K562 (cell line): ENCODE measurements around the gene RBM26. TPM values are rescaled to one million over a fixed set of nuclear protein-coding genes. Genes with fewer than 3 reads are reported as not detected.

Experiments
- ATAC-seq: fragments of 200-7000 bp; cut with Tn5 transposase; 3 replicates; pipeline ENCODE4 v1.9.1; 2020; ENCODE audit warnings: moderate library complexity
- BruUV-seq: library from RNA; stranded (reverse); fragments of 400-500 nt; replicated peaks from 2 replicates; lab custom pipeline; 2021; lab: Mats Ljungman, UMichigan
- CTCF ChIA-PET: fragments of 300-600 bp; formaldehyde crosslinking; extraction: SDS; loops from one replicate; lab custom pipeline; 2021; ENCODE audit warnings: low intra/inter-chr PET ratio; lab: Yijun Ruan, JAX
- POLR2A ChIA-PET: fragments of 300-600, 350-650 bp; sonication (Branson Sonifier 250); formaldehyde crosslinking; extraction: SDS; loops from one replicate; lab custom pipeline; 2021; ENCODE audit warnings: antibody characterized with exemption, inconsistent platforms; lab: Yijun Ruan, JAX
- DNase-seq, 4 experiments: peaks; one replicate each; pipeline versions ENCODE4 v3.0.0 to v3.0.0-alpha.2; 2011 to 2018; ENCODE audit warnings: low spot score in 3 of 4, mixed read lengths in 3 of 4; ENCODE audit errors: extremely low read depth in 1 of 4
- FAIRE-seq: peaks from 2 replicates; lab custom pipeline; 2011; peaks lifted over from hg19 to GRCh38; lab: Jason Lieb, UNC
- H2AFZ ChIP-seq: 2 replicates; pipeline ENCODE4 v1.6.0; 2011; ENCODE audit warnings: low read depth, low read length, control low read depth, inconsistent platforms
- H3K27ac ChIP-seq: fragments of 200-600 bp; 3 replicates; pipeline ENCODE4 v1.8.0; 2011; ENCODE audit warnings: low read depth, mild to moderate bottlenecking, control low read depth, inconsistent platforms, low read length, moderate library complexity, mixed read lengths; ENCODE audit errors: extremely low read depth
- H3K27me3 ChIP-seq, 2 experiments: fragments of 300-600 bp in 1 of 2; 2 replicates in 1 of 2; 3 replicates in 1 of 2; pipeline versions ENCODE4 v1.6.0 to v1.8.0; 2011; ENCODE audit warnings: inconsistent platforms in 2 of 2, low read length in 2 of 2, mild to moderate bottlenecking in 1 of 2, mixed read lengths in 1 of 2, moderate library complexity in 1 of 2; ENCODE audit not compliant: control insufficient read depth in 2 of 2, insufficient read depth in 2 of 2
- H3K36me3 ChIP-seq: fragments of 300-600 bp; 3 replicates; pipeline ENCODE4 v1.8.0; 2011; ENCODE audit warnings: mild to moderate bottlenecking, low read length, inconsistent platforms; ENCODE audit not compliant: control insufficient read depth, insufficient read depth
- H3K4me1 ChIP-seq, 2 experiments: fragments of 200-600 bp in 1 of 2; replicated peaks in 1 of 2; 2 replicates in 1 of 2; 3 replicates in 1 of 2; pipeline versions ENCODE4 v1.5.1 to v1.8.0; 2011; ENCODE audit warnings: inconsistent platforms in 2 of 2, low read length in 2 of 2, mild to moderate bottlenecking in 1 of 2, mixed read lengths in 1 of 2, moderate library complexity in 1 of 2; ENCODE audit not compliant: control insufficient read depth in 2 of 2, insufficient read depth in 2 of 2
- H3K4me2 ChIP-seq: 2 replicates; pipeline ENCODE4 v1.6.1; 2011; ENCODE audit warnings: low read length, control low read depth, inconsistent platforms, mixed read lengths; ENCODE audit not compliant: insufficient read depth
- H3K4me3 ChIP-seq: fragments of 200-600 bp; sonication (generic), shearing (Covaris generic); 2 replicates; pipeline ENCODE4 v1.5.1; 2016; ENCODE audit warnings: control low read depth, inconsistent platforms
- H3K79me2 ChIP-seq: fragments of 200-600 bp; 3 replicates; pipeline ENCODE4 v1.8.0; 2011; ENCODE audit warnings: low read length, inconsistent platforms; ENCODE audit not compliant: control insufficient read depth, insufficient read depth
- H3K9ac ChIP-seq, 2 experiments: 2 replicates each; pipeline versions ENCODE4 v1.6.0 to v1.6.1; 2011; ENCODE audit warnings: low read depth in 2 of 2, low read length in 2 of 2, control low read depth in 1 of 2, inconsistent platforms in 1 of 2, mild to moderate bottlenecking in 1 of 2, mixed read lengths in 1 of 2; ENCODE audit not compliant: insufficient read depth in 1 of 2
- H3K9me1 ChIP-seq: one replicate; pipeline ENCODE4 v1.6.0; 2011; ENCODE audit warnings: inconsistent platforms, mild to moderate bottlenecking, low read length, moderate library complexity; ENCODE audit not compliant: control insufficient read depth, insufficient read depth
- H3K9me3 ChIP-seq: replicated peaks from 2 replicates; pipeline ENCODE4 v1.5.1; 2011; ENCODE audit warnings: low read depth, low read length, inconsistent platforms; ENCODE audit not compliant: control insufficient read depth, insufficient read depth
- H4K20me1 ChIP-seq: replicated peaks from 2 replicates; pipeline ENCODE4 v1.6.1; 2011; ENCODE audit warnings: low read length, inconsistent platforms, mixed read lengths; ENCODE audit not compliant: control insufficient read depth, insufficient read depth
- ARNT ChIP-seq, 2 experiments: fragments of 450-650 bp; IDR thresholded peaks; 2 replicates each; pipeline ENCODE4 v1.6.1; 2016; ENCODE audit warnings: mild to moderate bottlenecking in 1 of 2
- BCL6 ChIP-seq: fragments of 250-450 bp; sonication (Bioruptor Pico); IDR thresholded peaks from 2 replicates; pipeline ENCODE4 v1.4.0; 2020
- FOXP1 ChIP-seq: sonication (generic); formaldehyde crosslinking; IDR thresholded peaks from 2 replicates; pipeline ENCODE4 v1.8.0; 2022; ENCODE audit warnings: mild to moderate bottlenecking, missing genetic modification reagents
- GABPB2 ChIP-seq: fragments of 250-450 bp; sonication (Bioruptor Pico); conservative IDR thresholded peaks from 2 replicates; pipeline ENCODE4 v1.5.1; 2021; ENCODE audit warnings: mild to moderate bottlenecking
- HCFC1 ChIP-seq: IDR thresholded peaks from 2 replicates; pipeline ENCODE4 v1.6.1; 2012; ENCODE audit warnings: low read depth, low read length, improper control_type of control experiment
- HDAC6 ChIP-seq: IDR thresholded peaks from 2 replicates; pipeline ENCODE4 v1.6.1; 2012; ENCODE audit warnings: low read depth, mild to moderate bottlenecking, control low read depth, inconsistent platforms, low read length, moderate library complexity
- HNRNPUL1 ChIP-seq: fragments of 200-400 bp; formaldehyde crosslinking; IDR thresholded peaks from 2 replicates; pipeline ENCODE4 v1.6.1; 2017; ENCODE audit warnings: low read length
- IFI16 ChIP-seq: fragments of 250-450 bp; sonication (Bioruptor Pico); IDR thresholded peaks from 2 replicates; pipeline ENCODE4 v2.1.2; 2022; ENCODE audit warnings: mild to moderate bottlenecking, inconsistent platforms
- JUN ChIP-seq, 2 experiments: sonication (generic) in 1 of 2; formaldehyde crosslinking in 1 of 2; IDR thresholded peaks; 2 replicates each; pipeline versions ENCODE4 v1.6.1 to v1.8.0; 2012 to 2022; ENCODE audit warnings: borderline replicate concordance in 2 of 2, mild to moderate bottlenecking in 2 of 2, improper control_type of control experiment in 1 of 2, low read depth in 1 of 2, low read length in 1 of 2, missing genetic modification reagents in 1 of 2
- JUND ChIP-seq, 2 experiments: IDR thresholded peaks; 2 replicates in 1 of 2; 3 replicates in 1 of 2; pipeline ENCODE4 v1.6.1; 2011; ENCODE audit warnings: borderline replicate concordance in 2 of 2, low read depth in 2 of 2, low read length in 2 of 2, improper control_type of control experiment in 1 of 2, missing biosample characterization in 1 of 2, missing genetic modification characterization in 1 of 2, missing genetic modification reagents in 1 of 2
- KHSRP ChIP-seq: fragments of 450-650 bp; IDR thresholded peaks from 2 replicates; pipeline ENCODE4 v1.6.1; 2017
- KLF1 ChIP-seq: fragments of 450-650 bp; IDR thresholded peaks from 2 replicates; pipeline ENCODE4 v1.6.1; 2016; ENCODE audit warnings: missing genetic modification characterization, missing compliant biosample characterization
- MED1 ChIP-seq: sonication (generic); formaldehyde crosslinking; IDR thresholded peaks from 2 replicates; pipeline ENCODE4 v1.8.1; 2023; ENCODE audit warnings: missing genetic modification reagents, borderline replicate concordance
- MEF2A ChIP-seq: IDR thresholded peaks from 2 replicates; pipeline ENCODE4 v1.6.1; 2011; ENCODE audit warnings: low read depth, mild to moderate bottlenecking, low read length, moderate library complexity; ENCODE audit not compliant: control insufficient read depth
- NR1H2 ChIP-seq: sonication (generic); formaldehyde crosslinking; IDR thresholded peaks from 2 replicates; pipeline ENCODE4 v1.4.0; 2020; ENCODE audit warnings: mild to moderate bottlenecking, missing genetic modification reagents
- PHB2 ChIP-seq: fragments of 450-650 bp; IDR thresholded peaks from 2 replicates; pipeline ENCODE4 v1.6.1; 2017; ENCODE audit warnings: low read depth
- RFX5 ChIP-seq: IDR thresholded peaks from 2 replicates; pipeline ENCODE4 v1.6.1; 2011; ENCODE audit warnings: low read depth, mild to moderate bottlenecking, improper control_type of control experiment, low read length
- TAF15 ChIP-seq: fragments of 200-400 bp; formaldehyde crosslinking; IDR thresholded peaks from 2 replicates; pipeline ENCODE4 v1.6.1; 2017; ENCODE audit warnings: mild to moderate bottlenecking, low read depth, low read length, moderate library complexity
- ZFP1 ChIP-seq: fragments of 450-650 bp; formaldehyde crosslinking; IDR thresholded peaks from 2 replicates; pipeline ENCODE4 v1.4.0; 2020; ENCODE audit warnings: mild to moderate bottlenecking, mixed read lengths
- ZNF239 ChIP-seq: fragments of 250-450 bp; sonication (Bioruptor Pico); IDR thresholded peaks from 2 replicates; pipeline ENCODE4 v1.4.0; 2020; ENCODE audit warnings: mild to moderate bottlenecking
- ZNF311 ChIP-seq: fragments of 250-450 bp; sonication (Bioruptor Pico); IDR thresholded peaks from 2 replicates; pipeline ENCODE4 v1.4.0; 2020; ENCODE audit warnings: mild to moderate bottlenecking, moderate library complexity
- WGBS: fragments of 100-300 bp; shearing (Covaris generic); methylation state at CpG from one replicate; pipeline ENCODE4 v1.1.6; 2016; ENCODE audit warnings: low coverage, mixed read lengths; ENCODE audit not compliant: insufficient coverage; ENCODE audit errors: missing lambda C conversion rate; 5-methylcytosine and 5-hydroxymethylcytosine counted together
- in situ Hi-C: fragments of 300-500 bp; cut with MboI; formaldehyde crosslinking; loops from 4 replicates; pipeline ENCODE4 v1.15.0; 2018; ENCODE audit warnings: inconsistent platforms, mixed read lengths
- intact Hi-C: fragments of 100-400 bp; cut with micrococcal nuclease; formaldehyde crosslinking; loops from 2 replicates; pipeline ENCODE4 v1.14.2; 2022
- polyA plus RNA-seq, 8 experiments: library from polyadenylated mRNA; depleted of rRNA in 4 of 8; stranded (reverse) in 5 of 8; unstranded in 3 of 8; fragments of >200 nt; fragmentation: Nextera tagmentation in 2 of 8; fragmentation: Illumina TruSeq in 1 of 8; extraction: Ambion mirVana in 2 of 8; extraction: Trizol in 1 of 8; gene quantifications; 2 replicates each; pipeline versions ENCODE4 v1.2.1 to v1.2.3, GENCODE V29; 2011 to 2014; ENCODE audit warnings: inconsistent platforms in 1 of 8, missing spikeins in 1 of 8
- total RNA-seq, 7 experiments: library from RNA; depleted of rRNA in 6 of 7; stranded (reverse); fragments of >200 nt in 6 of 7; fragmentation: Illumina TruSeq in 2 of 7; extraction: Trizol in 2 of 7; gene quantifications; 2 replicates each; pipeline versions ENCODE4 v1.2.1 to v1.2.3, GENCODE V29; 2011 to 2021; ENCODE audit warnings: low replicate concordance in 1 of 7
- TF ChIP-seq, protein P1 (sequence below): fragments of 450-650 bp; formaldehyde crosslinking; IDR thresholded peaks from 2 replicates; pipeline ENCODE4 v1.4.0; 2020; ENCODE audit warnings: mild to moderate bottlenecking, moderate library complexity
- TF ChIP-seq, protein P2 (sequence below): fragments of 250-450 bp; sonication (Bioruptor Pico); IDR thresholded peaks from 2 replicates; pipeline ENCODE4 v1.4.0; 2020; ENCODE audit warnings: mild to moderate bottlenecking, moderate library complexity

RBM26 gene
- total and polyA plus RNA-seq, 9 of the 15 experiments (the other 6 are each of a cell fraction or from before 2014, with no cell fraction given), result 10.0 to 42.4 (median 26.4) TPM

DNA sequence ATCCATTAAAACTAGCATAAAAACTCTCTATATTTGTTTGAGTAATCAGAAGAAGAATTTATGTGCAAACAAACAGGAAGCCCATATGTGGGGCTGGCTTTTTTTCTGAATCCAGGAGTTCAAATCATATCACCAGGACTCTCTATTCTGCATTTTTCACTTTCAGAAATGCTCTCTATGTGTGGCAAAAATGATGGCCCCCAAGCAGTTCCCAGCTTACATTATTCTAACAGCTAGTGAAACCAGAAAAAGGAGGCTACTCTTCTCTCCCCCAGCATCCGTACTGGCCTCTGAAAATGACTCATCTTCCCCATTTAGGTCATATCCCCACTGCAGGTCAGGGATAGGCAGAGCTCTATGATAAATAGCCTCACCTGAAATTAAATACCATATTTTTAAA lies 20.4 kb downstream of the RBM26 start:
- intact Hi-C loops, result no loop called here
- in situ Hi-C loops, result no loop called here
- DNase-seq (peak in 3 of 4 experiments; percentile 9 to 55 (median 30)), FAIRE-seq (peak; percentile 35), ATAC-seq (peak; percentile 66)
- POLR2A ChIA-PET, result no interaction called here
- Histone ChIP-seq H3K27ac (no peak overlapping the region), H4K20me1 (no peaks in the 10 kb centered on the region), H3K4me2 (no peak overlapping the region), H3K4me3 (no peak overlapping the region), H3K9me1 (no peaks in the 10 kb centered on the region), H3K9me3 (no peaks in the 10 kb centered on the region), H3K79me2 (peaks cover 100% of the 10 kb centered on the region), H3K36me3 (peaks cover 13% of the 10 kb centered on the region; the same call in 1 of the 3 replicates), H3K9ac (no peak overlapping the region), H2AFZ (no peak overlapping the region), H3K4me1 (peaks cover 4 to 9% of the 10 kb centered on the region in 2 experiments; a peak in 4 of 5 replicates), H3K27me3 (no peaks in the 10 kb centered on the region)
- CTCF ChIA-PET, result no interaction called here
- WGBS, result 14% methylated on average over 1 of the region's 1 CpG
- no TSS peak for BruUV-seq
- TF ChIP-seq BCL6 (CRISPR knock-in tag), result no peak
- TF ChIP-seq HCFC1, result no peak
- TF ChIP-seq HDAC6, result no peak
- no peak for TF ChIP-seq ZFP1
- 0 out of 2 replicates have a peak, but pooled peaks have one; percentile 13 for TF ChIP-seq JUN (IDR thresholded peaks at IDR 0.05; ENCODE audit: borderline replicate concordance, low read depth, low read length)
- TF ChIP-seq JUN (CRISPR knock-in tag; IDR thresholded peaks at IDR 0.05; ENCODE audit: borderline replicate concordance), result no peak
- TF ChIP-seq KHSRP, result no peak
- TF ChIP-seq PHB2, result no peak
- TF ChIP-seq ARNT (IDR thresholded peaks at IDR 0.05), result no peak
- TF ChIP-seq, protein P1, sequence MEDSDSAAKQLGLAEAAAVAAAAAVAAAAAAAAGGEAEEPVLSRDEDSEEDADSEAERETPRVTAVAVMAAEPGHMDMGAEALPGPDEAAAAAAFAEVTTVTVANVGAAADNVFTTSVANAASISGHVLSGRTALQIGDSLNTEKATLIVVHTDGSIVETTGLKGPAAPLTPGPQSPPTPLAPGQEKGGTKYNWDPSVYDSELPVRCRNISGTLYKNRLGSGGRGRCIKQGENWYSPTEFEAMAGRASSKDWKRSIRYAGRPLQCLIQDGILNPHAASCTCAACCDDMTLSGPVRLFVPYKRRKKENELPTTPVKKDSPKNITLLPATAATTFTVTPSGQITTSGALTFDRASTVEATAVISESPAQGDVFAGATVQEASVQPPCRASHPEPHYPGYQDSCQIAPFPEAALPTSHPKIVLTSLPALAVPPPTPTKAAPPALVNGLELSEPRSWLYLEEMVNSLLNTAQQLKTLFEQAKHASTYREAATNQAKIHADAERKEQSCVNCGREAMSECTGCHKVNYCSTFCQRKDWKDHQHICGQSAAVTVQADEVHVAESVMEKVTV (CRISPR knock-in tag), result no peak
- TF ChIP-seq IFI16, result no peak
- no peak for TF ChIP-seq NR1H2 (CRISPR knock-in tag)
- peak; percentile 89 for TF ChIP-seq MEF2A
- peak; percentile 77 for TF ChIP-seq JUND (IDR thresholded peaks at IDR 0.05; ENCODE audit: borderline replicate concordance, low read depth, low read length)
- TF ChIP-seq JUND (tag; IDR thresholded peaks at IDR 0.05; ENCODE audit: borderline replicate concordance, low read depth, low read length), result peak; percentile 16; the same call in 1 of the 3 replicates
- TF ChIP-seq GABPB2 (CRISPR knock-in tag), result no peak
- TF ChIP-seq KLF1 (tag), result no peak
- TF ChIP-seq, protein P2, sequence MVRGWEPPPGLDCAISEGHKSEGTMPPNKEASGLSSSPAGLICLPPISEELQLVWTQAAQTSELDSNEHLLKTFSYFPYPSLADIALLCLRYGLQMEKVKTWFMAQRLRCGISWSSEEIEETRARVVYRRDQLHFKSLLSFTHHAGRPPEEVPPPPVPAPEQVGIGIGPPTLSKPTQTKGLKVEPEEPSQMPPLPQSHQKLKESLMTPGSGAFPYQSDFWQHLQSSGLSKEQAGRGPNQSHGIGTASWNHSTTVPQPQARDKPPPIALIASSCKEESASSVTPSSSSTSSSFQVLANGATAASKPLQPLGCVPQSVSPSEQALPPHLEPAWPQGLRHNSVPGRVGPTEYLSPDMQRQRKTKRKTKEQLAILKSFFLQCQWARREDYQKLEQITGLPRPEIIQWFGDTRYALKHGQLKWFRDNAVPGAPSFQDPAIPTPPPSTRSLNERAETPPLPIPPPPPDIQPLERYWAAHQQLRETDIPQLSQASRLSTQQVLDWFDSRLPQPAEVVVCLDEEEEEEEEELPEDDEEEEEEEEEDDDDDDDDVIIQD (CRISPR knock-in tag), result no peak
- TF ChIP-seq TAF15, result no peak
- no peak for TF ChIP-seq ZNF311
- no peak for TF ChIP-seq FOXP1
- TF ChIP-seq RFX5, result no peak
- no peak for TF ChIP-seq MED1 (CRISPR knock-in tag)
- TF ChIP-seq ZNF239 (CRISPR knock-in tag), result no peak
- no peak for TF ChIP-seq HNRNPUL1
